ENCODE measurements around the gene ZNF592. TPM values are rescaled to one million over a fixed set of nuclear protein-coding genes. Genes with fewer than 3 reads are reported as not detected.

ZNF592 gene
- total RNA-seq, 2 donors from 2014 or later, result 20.8 to 38.7 TPM

DNA sequence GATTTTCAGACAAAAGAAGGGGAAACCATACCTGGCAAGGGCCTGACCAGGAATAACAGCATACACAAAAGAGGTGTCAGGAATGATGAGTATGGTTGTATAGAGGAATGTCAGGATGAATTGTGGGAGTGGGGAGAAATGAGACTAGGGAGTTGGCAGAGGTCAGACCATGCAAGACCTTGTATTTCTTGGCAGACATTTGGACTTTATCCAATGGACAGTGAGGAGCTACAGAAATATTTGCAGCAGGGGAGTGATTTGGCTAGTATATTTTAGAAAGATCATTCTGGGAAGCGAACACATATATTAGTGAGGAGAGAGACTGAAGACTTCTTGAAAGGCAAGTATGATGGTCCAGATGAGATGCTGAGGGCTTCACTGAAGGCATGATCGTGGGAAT lies 43.4 kb downstream of the ZNF592 start:
- 100% methylated on average over 2 of the region's 2 CpGs for WGBS
- no peak for DNase-seq (ENCODE audit: low spot score)
- no peaks in the 10 kb centered on the region for H3K4me1 ChIP-seq (replicated peaks)
- no peak for TF ChIP-seq POLR2AphosphoS5 (IDR thresholded peaks at IDR 0.05)
- no peak for TF ChIP-seq POLR2A (IDR thresholded peaks at IDR 0.05)
- no peak for TF ChIP-seq CTCF (IDR thresholded peaks at IDR 0.05)
- no peaks in the 10 kb centered on the region for H3K9me3 ChIP-seq
- H3K27me3 ChIP-seq (replicated peaks; ENCODE audit: insufficient read depth), result no peaks in the 10 kb centered on the region
- H3K36me3 ChIP-seq, result peaks cover 0 to 8% of the 10 kb centered on the region in 2 donors
- intact Hi-C loops (cut with DNase I), result no loop called here
- no peak overlapping the region for H3K4me3 ChIP-seq
- H3K27ac ChIP-seq, result no peak overlapping the region

DNA sequence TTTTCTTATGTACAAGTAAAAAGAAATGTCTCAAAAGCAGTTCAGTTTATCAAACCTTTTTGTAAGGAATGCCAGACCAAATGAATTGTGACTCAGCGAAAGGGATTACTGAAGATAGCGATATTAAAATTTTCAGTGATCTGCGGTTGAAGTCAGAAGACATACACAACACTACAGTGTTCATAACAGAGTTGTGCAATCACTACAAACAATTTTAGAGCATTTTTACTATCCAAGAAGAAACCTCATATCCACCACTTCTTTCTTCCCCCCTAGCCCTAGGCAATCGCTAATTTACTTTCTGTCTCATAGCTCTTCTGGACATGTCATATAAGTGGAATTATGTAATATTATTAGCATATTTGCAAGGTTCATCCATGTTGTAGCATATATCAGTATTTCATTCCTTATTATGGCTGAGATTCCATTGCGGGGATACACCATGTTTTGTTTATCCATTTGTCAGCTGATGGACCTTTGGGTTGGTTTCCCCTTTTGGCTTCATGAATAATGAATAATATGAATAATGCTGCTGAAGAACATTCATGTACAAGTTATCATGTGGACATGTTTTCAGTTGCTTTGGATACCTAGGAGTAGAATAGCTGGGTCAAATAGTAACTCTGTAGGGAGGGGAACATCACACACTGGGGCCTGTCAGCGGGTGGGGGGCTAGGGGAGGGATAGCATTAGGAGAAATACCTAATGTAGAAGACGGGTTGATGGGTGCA lies 45.2 kb downstream of the ZNF592 start:
- H3K36me3 ChIP-seq, result peaks cover 3 to 13% of the 10 kb centered on the region in 2 donors
- intact Hi-C loops (cut with DNase I), result no loop called here
- WGBS, result 95% methylated on average over 7 of the region's 7 CpGs

GRCh38 chr15:84794162-84794547 lies 45.8 kb downstream of the ZNF592 start:
- 92% methylated on average over 4 of the region's 4 CpGs for WGBS
- intact Hi-C loops (cut with DNase I), result no loop called here
- no peaks in the 10 kb centered on the region for H3K27me3 ChIP-seq (replicated peaks; ENCODE audit: insufficient read depth)
- TF ChIP-seq POLR2A (IDR thresholded peaks at IDR 0.05), result no peak
- no peak for TF ChIP-seq POLR2AphosphoS5 (IDR thresholded peaks at IDR 0.05)
- TF ChIP-seq CTCF (IDR thresholded peaks at IDR 0.05), result no peak
- no peaks in the 10 kb centered on the region for H3K4me1 ChIP-seq (replicated peaks)
- no peak overlapping the region for H3K27ac ChIP-seq
- peaks cover 3 to 16% of the 10 kb centered on the region in 2 donors for H3K36me3 ChIP-seq
- no peaks in the 10 kb centered on the region for H3K9me3 ChIP-seq
- no peak for DNase-seq (ENCODE audit: low spot score)
- H3K4me3 ChIP-seq, result no peak overlapping the region

More for the DNA sequence above, 45.2 kb downstream of the ZNF592 start:
- DNase-seq (ENCODE audit: low spot score), result no peak
- H3K4me3 ChIP-seq, result no peak overlapping the region
- H3K9me3 ChIP-seq, result no peaks in the 10 kb centered on the region
- H3K27me3 ChIP-seq (replicated peaks; ENCODE audit: insufficient read depth), result no peaks in the 10 kb centered on the region
- H3K4me1 ChIP-seq (replicated peaks), result no peaks in the 10 kb centered on the region
- no peak for TF ChIP-seq POLR2AphosphoS5 (IDR thresholded peaks at IDR 0.05)
- TF ChIP-seq CTCF (IDR thresholded peaks at IDR 0.05), result no peak
- no peak for TF ChIP-seq POLR2A (IDR thresholded peaks at IDR 0.05)
- H3K27ac ChIP-seq, result no peak overlapping the region

GRCh38 chr15:84795186-84795585 lies 46.8 kb downstream of the ZNF592 start:
- no peak for DNase-seq (ENCODE audit: low spot score)
- Histone ChIP-seq H3K9me3 (no peaks in the 10 kb centered on the region), H3K4me1 (replicated peaks) (no peaks in the 10 kb centered on the region), H3K27ac (no peak overlapping the region), H3K27me3 (replicated peaks; ENCODE audit: insufficient read depth) (no peaks in the 10 kb centered on the region), H3K36me3 (peaks cover 10 to 16% of the 10 kb centered on the region in 2 donors), H3K4me3 (no peak overlapping the region)
- WGBS, result 93% methylated on average over 3 of the region's 3 CpGs
- intact Hi-C loops (cut with DNase I), result no loop called here
- TF ChIP-seq CTCF (IDR thresholded peaks at IDR 0.05) (no peak), POLR2A (IDR thresholded peaks at IDR 0.05) (no peak), POLR2AphosphoS5 (IDR thresholded peaks at IDR 0.05) (no peak)

- Histone ChIP-seq H3K27ac (no peak overlapping the region), H3K4me1 (replicated peaks) (no peaks in the 10 kb centered on the region), H3K27me3 (replicated peaks; ENCODE audit: insufficient read depth) (no peaks in the 10 kb centered on the region), H3K9me3 (no peaks in the 10 kb centered on the region), H3K36me3 (peaks cover 8 to 12% of the 10 kb centered on the region in 2 donors), H3K4me3 (no peak overlapping the region)
- WGBS, result 95% methylated on average over 4 of the region's 4 CpGs
- TF ChIP-seq POLR2AphosphoS5 (IDR thresholded peaks at IDR 0.05) (no peak), POLR2A (IDR thresholded peaks at IDR 0.05) (no peak), CTCF (IDR thresholded peaks at IDR 0.05) (no peak)
- DNase-seq (ENCODE audit: low spot score), result no peak
- intact Hi-C loops (cut with DNase I), result no loop called here
Measured at GRCh38 chr15:84797212-84797611, 48.8 kb downstream of the ZNF592 start.
